A549 (cell line): ENCODE data around the gene AKT1S1.

Source experiments
- CHD2 ChIP-seq: fragments of 150-350 bp; IDR thresholded peaks from 2 replicates; pipeline ENCODE4 v1.6.1; 2014; ENCODE audit warnings: low read length; ENCODE audit not compliant: partially characterized antibody
- MAZ ChIP-seq: fragments of 150-350 bp; IDR thresholded peaks from 2 replicates; pipeline ENCODE4 v1.6.1; 2014; ENCODE audit warnings: antibody characterized with exemption, low read depth, low read length, borderline replicate concordance
- POLR2A ChIP-seq: IDR thresholded peaks from 2 replicates; pipeline ENCODE4 v1.6.1; 2012; ENCODE audit warnings: mild to moderate bottlenecking, low read length

DNA sequence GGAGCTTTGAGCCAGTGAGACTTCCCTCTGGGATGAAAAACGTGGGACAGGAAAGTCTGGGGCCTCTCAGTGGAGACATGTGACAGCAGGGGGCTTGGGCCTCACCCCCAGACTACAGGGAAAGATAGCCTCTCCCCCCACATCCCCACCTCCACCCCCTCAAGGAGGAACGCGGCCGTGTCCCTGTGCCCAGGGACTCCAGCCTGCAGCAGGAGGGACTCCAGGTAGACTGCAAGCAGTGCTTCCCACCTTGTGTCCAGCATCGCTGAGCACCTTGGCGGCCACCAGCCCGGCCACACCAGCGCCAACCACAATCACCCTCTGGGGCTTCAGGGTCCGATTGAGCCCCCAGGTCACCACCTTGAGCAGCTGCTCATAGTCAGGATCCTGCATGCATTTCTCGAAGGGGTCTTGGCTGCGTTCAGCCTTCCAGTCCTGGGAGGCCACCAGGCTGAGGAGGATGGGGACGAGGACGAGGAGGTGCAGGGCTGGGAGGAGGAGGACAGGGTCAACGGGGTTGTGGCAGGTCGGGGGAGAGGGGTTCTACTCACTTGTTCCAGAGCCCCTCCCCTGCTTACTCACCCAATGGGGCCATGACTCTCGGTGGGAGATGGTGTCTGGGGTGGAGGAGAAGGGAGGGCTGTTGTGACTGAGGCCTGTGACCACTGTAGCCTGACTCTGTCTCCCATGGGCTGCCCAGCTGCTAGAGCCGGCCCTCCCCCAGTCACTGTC, 18.6 kb upstream of the AKT1S1 start:
- TF ChIP-seq CHD2: no peak
- no peak for TF ChIP-seq MAZ
- TF ChIP-seq POLR2A: no peak
